ENCODE data around the gene RNF141. TPM values are rescaled to one million over a fixed set of nuclear protein-coding genes. Genes with fewer than 3 reads are reported as not detected.

The RNF141 gene
- total RNA-seq, 6 experiments from 2014 or later, result 41.9 to 55.8 (median 55.1) TPM

DNA sequence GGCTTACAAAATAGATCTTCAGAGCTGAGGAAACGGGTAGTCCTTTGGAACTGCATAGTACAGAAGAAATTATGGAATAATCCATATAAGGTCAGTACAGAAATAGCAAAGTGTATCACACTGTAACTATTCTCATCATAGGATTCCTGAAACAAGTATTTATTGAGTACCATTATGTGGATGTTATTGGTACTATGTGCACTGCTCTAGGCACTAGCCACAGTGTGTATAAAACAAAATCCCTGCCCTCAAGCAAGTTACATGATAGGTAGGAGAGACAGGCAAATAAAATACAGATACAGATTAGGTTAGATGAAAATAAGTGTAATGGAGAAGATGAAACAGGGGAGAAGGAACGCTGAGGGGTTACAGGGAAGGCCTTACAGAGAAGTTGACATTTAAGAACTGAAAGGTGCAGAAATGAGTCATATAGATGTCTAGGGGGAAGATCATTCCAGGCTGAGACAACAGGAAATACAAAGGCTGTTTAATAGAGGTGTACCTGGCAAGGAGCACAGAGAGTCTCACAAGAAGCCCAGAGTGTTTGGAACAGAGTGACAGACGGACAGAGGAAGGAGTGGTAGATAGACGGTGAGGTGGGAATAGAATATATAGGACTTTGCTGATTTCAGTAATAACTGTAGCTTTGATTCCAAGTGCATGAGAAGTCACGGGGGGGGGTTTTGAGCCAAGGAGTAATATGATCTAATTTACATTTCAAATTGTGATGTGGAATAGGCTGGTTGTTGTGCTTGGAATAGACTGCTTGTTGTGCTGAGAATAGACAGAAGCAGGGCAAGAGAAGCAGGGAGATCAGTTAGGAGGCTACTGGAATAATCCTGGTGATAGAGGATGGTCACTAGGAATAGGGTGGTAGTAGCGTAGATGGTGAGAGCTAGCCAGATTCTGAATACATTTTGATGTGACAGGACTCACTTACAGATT, 13.7 kb downstream of the RNF141 start:
- H3K36me3 Mint-ChIP-seq (ENCODE audit: low read depth), result peaks cover 9% of the 10 kb centered on the region; the same call in 1 of the 2 replicates
- peak overlapping the region; percentile 72 for H3K27ac Mint-ChIP-seq
- H3K9me3 Mint-ChIP-seq, result no peaks in the 10 kb centered on the region
- no peak for DNase-seq
- no peaks in the 10 kb centered on the region; the same call in none of the 2 replicates for H3K27me3 Mint-ChIP-seq (ENCODE audit: insufficient read depth)
- H3K4me3 Mint-ChIP-seq, result peak overlapping the region; percentile 58
- no peak for TF ChIP-seq CTCF (IDR thresholded peaks at IDR 0.05)
- H3K4me1 Mint-ChIP-seq (ENCODE audit: low read depth), result peaks cover 49% of the 10 kb centered on the region

GRCh38 chr11:10524471-10524870, 16.5 kb downstream of the RNF141 start:
- TF ChIP-seq CTCF (IDR thresholded peaks at IDR 0.05), result no peak
- no peaks in the 10 kb centered on the region for H3K9me3 Mint-ChIP-seq

DNA sequence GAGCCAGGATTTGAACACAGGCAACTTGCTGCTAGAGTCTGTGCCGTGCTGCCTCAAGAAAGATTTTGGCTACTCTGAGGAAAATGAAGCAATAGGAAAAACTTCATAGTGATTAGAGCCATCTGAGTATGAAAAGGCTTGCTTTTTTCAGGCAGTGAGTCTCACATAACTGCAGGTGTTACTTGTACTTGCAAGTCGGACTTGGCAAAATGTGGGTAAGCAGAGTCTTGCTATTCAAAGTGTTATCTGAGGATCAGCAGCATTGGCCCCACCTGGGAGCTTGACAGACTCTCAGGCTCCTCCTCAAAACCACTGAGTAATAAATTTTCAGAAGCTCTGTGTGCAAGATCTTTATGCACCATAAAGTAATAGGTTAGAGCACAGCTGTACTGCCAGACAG, 18.1 kb downstream of the RNF141 start:
- Mint-ChIP-seq H3K36me3 (ENCODE audit: low read depth) (peaks cover 16% of the 10 kb centered on the region; the same call in 1 of the 2 replicates), H3K4me1 (ENCODE audit: low read depth) (peaks cover 27% of the 10 kb centered on the region), H3K27ac (no peak overlapping the region), H3K27me3 (ENCODE audit: insufficient read depth) (no peaks in the 10 kb centered on the region; the same call in 1 of the 2 replicates), H3K4me3 (no peak overlapping the region), H3K9me3 (no peaks in the 10 kb centered on the region)
- DNase-seq, result no peak
- TF ChIP-seq CTCF (IDR thresholded peaks at IDR 0.05), result no peak

More at GRCh38 chr11:10524471-10524870, 16.5 kb downstream of the RNF141 start:
- peaks cover 16% of the 10 kb centered on the region; the same call in 1 of the 2 replicates for H3K36me3 Mint-ChIP-seq (ENCODE audit: low read depth)
- H3K27ac Mint-ChIP-seq, result no peak overlapping the region
- no peak for DNase-seq
- peaks cover 38% of the 10 kb centered on the region for H3K4me1 Mint-ChIP-seq (ENCODE audit: low read depth)
- H3K27me3 Mint-ChIP-seq (ENCODE audit: insufficient read depth), result no peaks in the 10 kb centered on the region; the same call in 1 of the 2 replicates
- no peak overlapping the region for H3K4me3 Mint-ChIP-seq

DNA sequence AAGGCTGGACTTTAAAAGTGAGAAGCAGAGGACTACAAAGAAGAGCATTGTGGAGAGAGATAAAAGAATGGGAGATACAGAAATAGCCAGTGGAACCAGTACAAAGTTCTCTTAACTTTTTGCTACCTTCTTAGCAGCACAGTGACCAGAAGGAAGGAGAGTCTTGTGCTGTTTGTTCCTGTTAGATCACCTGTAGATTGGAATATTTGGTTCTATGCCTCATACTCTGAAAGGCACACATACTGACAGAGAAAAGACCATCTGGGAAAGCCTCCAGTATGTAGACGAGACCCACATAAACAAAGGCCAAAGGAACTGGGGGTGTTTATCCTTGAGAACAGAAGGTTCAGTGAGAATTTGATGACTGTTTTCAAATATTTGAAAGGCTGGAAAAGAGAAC, 18.7 kb downstream of the RNF141 start:
- no peak for DNase-seq
- Mint-ChIP-seq H3K9me3 (no peaks in the 10 kb centered on the region), H3K27me3 (ENCODE audit: insufficient read depth) (no peaks in the 10 kb centered on the region; the same call in 1 of the 2 replicates), H3K36me3 (ENCODE audit: low read depth) (peaks cover 16% of the 10 kb centered on the region; the same call in 1 of the 2 replicates), H3K4me3 (no peak overlapping the region), H3K4me1 (ENCODE audit: low read depth) (peaks cover 27% of the 10 kb centered on the region), H3K27ac (peak overlapping the region; percentile 3; the same call in 1 of the 2 replicates)
- no peak for TF ChIP-seq CTCF (IDR thresholded peaks at IDR 0.05)

DNA sequence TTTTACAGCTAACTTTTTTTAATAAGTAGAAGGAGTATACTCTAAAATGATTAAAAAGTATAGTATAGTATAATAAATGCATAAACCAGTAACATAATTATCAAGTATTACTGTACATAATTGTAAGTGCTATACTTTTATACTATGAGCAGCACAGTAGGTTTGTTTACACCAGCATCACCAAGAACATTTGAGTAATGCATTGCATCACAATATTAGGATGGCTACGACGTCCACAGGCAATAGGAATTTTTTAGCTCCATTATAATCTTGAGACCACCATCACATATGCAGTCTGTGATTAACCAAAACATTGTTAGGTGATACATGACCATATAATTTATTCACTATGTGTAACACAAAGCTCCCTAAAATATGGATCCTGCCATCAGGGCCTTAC, 20.4 kb downstream of the RNF141 start:
- peaks cover 14% of the 10 kb centered on the region; the same call in 1 of the 2 replicates for H3K4me1 Mint-ChIP-seq (ENCODE audit: low read depth)
- peaks cover 8% of the 10 kb centered on the region; the same call in 1 of the 2 replicates for H3K36me3 Mint-ChIP-seq (ENCODE audit: low read depth)
- H3K27ac Mint-ChIP-seq, result no peak overlapping the region
- H3K4me3 Mint-ChIP-seq, result no peak overlapping the region
- no peaks in the 10 kb centered on the region for H3K9me3 Mint-ChIP-seq
- H3K27me3 Mint-ChIP-seq (ENCODE audit: insufficient read depth), result no peaks in the 10 kb centered on the region
- TF ChIP-seq CTCF (IDR thresholded peaks at IDR 0.05), result no peak
- DNase-seq, result no peak

All from HFFc6 (cell line).